Right lung (tissue), 5 donors: ENCODE data around the gene UGT1A4. TPM values are rescaled to one million over a fixed set of nuclear protein-coding genes. Genes with fewer than 3 reads are reported as not detected.

Source experiments
- polyA plus RNA-seq, 5 donors: library from polyadenylated mRNA; unstranded; fragments of 120-200 nt; gene quantifications; one replicate each; pipeline versions ENCODE4 v1.2.1 to v1.2.3, GENCODE V29; 2013; ENCODE audit warnings: inconsistent platforms in 1 of 5, low replicate concordance in 1 of 5; ENCODE audit not compliant: insufficient read length in 5 of 5, insufficient read depth in 1 of 5

The UGT1A4 gene
- polyA plus RNA-seq, 5 donors = not detected

Other genes with a start within 250 kb of the UGT1A4 start
- 10 to 100 TPM; 32.9 to 59.7 (median 50.8) TPM for gene USP40, start 152.0 kb upstream of the UGT1A4 start, polyA plus RNA-seq
- gene UGT1A8, start 101.1 kb upstream of the UGT1A4 start, polyA plus RNA-seq = not detected
- not detected for gene UGT1A10, start 82.3 kb upstream of the UGT1A4 start, polyA plus RNA-seq
- gene UGT1A9, start 46.8 kb upstream of the UGT1A4 start, polyA plus RNA-seq = not detected
- not detected for gene UGT1A7, start 36.8 kb upstream of the UGT1A4 start, polyA plus RNA-seq
- gene UGT1A6, start 25.8 kb upstream of the UGT1A4 start, polyA plus RNA-seq = under 1 TPM in 1 of 5 donors, not detected in 4; 0.22 TPM
- gene UGT1A5, start 5.8 kb upstream of the UGT1A4 start, polyA plus RNA-seq = not detected
- gene UGT1A3, start 10.3 kb downstream of the UGT1A4 start, polyA plus RNA-seq = not detected
- under 1 TPM in 4 of 5 donors, not detected in 1; 0.05 to 0.10 (median 0.08) TPM for gene UGT1A1, start 41.5 kb downstream of the UGT1A4 start, polyA plus RNA-seq
- 1 to 10 TPM in 1 of 5 donors, under 1 TPM in 4; 0.27 to 1.3 (median 0.55) TPM for gene MROH2A, start 59.6 kb downstream of the UGT1A4 start, polyA plus RNA-seq
- gene HJURP, start 135.8 kb downstream of the UGT1A4 start, polyA plus RNA-seq = 10 to 100 TPM; 15.4 to 48.8 (median 28.9) TPM
- under 1 TPM in 4 of 5 donors, not detected in 1; 0.11 to 0.28 (median 0.27) TPM for gene TRPM8, start 198.6 kb downstream of the UGT1A4 start, polyA plus RNA-seq